GM19328 (cell line): ENCODE data around the gene RSPH1.
"Not testable (repeated sequence)": the region's sequence is repeated elsewhere in the genome, so short reads cannot be mapped to it uniquely, and the experiment has no call there.

Experiments used
- ATAC-seq: cut with Tn5 transposase; IDR thresholded peaks from one replicate; pipeline ENCODE4 v1.9.1; 2021; ENCODE audit warnings: mild to moderate bottlenecking, moderate library complexity; ENCODE audit not compliant: unreplicated experiment

RSPH1 gene

DNA sequence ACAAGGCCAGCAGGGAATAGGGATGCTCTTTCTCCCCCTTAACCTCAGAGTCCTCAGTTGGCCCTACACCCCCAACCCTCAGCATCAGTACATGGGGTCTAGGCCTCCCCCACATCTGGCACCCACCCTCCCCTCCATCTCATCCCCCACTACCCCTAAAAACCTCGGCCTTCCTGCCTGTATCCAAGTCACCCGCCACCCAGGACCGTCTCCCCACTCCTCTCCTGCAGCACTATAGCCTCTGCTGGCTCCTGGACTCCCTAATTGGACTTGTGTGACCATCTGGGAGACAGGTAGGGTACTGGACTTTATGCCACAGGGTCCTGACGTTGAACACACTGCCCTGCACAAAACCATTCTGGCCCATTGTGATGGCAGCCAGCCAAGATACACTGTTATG is 6.0 kb downstream of the RSPH1 start:
- ATAC-seq, result no peak

DNA sequence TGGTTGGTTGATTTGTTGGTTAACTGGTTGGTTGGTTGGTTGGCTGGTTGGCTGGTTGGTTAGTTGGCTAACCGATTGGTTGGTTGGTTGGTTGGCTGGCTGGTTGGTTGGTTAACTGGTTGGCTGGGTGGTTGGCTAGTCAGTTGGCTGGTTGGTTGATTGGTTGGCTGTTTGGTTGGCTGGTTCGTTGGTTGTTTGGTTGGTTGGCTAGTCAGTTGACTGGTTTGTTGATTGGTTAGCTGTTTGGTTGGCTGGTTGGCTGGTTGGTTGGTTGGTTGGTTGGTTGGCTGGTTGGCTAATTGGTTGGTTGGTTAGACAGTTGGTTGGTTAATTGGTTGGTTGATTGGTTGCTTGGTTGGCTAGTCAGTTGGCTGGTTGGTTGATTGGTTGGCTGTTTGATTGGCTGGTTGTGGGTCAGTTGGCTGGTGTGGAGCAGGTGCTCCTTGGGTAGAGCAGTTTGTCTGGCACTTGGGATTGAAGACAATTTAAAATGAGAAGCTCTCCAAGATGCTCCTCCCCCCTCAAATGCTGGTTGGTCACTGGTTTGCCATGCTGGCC is 6.9 kb downstream of the RSPH1 start:
- ATAC-seq, result no peak

DNA sequence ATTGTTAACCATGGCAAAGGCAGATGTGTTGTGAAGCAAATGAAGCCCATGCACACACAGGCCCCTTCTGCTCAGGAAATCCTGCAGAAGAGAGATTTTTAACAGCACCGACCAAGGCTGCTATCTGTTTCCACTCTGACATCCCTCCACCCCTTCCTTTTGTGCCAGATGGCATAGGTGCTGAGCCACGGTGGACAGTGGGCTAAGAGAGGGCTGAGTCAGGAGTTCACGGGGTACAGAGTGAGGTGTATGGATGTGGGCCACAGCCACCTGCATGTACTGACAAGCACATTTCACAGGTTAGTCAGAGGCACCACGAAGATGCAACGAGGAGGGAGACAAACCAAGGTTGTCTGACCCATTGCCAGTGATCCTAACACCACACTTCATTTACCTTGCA is 9.5 kb downstream of the RSPH1 start:
- no peak for ATAC-seq

DNA sequence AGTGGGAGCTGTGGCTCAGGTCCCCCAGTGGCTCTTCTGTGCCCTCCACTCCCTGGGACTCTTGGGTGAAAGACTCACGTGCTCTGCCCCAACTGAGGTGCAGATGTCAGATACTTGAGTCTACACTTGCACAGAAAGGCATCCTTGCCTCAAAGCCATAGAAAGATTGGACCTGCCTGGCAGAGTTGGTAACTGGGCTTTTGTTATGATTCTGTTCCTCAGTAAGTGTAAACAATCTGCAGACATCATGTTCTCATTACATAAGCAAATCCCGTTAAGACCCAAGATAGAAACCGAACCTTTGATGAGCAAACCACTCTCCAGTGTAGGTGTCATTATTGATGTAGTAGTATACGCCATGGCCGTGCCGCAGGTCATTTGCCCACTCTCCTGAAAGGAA is 10.0 kb downstream of the RSPH1 start:
- no peak for ATAC-seq

DNA sequence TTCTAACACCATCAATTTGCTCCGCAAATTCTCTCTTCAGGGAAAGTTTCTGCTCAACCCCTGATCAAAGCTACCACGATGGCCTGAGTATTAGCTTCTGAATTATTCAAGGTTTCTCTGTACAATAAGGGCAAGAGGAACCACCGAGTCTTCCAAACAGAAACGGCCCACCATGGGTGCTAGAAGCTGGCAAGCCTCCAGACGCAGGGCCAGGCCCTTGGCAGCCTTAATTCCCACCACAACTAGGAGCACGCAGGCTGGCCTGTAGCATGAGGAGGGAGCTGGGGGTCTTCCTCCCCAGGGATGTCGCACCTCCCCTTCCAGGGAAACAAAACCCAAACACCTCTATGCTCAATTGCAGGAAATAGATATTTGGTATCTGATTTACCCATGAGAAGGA is 11.1 kb downstream of the RSPH1 start:
- ATAC-seq, result no peak

DNA sequence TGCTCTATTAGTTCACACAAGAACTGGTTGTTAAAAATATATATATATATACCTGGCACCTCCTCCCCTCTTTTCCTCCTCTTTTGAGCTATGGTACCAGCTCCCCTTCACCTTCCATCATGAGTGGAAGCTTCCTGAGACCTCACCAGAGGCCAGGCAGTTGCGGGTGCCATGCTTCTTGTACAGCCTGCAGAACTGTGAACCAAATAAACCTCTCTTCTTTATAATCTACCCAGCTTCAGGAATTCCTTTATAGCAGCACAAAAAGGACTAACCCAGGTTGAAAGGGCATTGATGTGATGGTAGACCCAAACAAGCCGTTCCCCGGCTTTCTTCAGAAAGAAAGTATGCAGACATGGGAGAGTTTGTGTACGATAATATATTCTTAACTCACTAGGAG is 14.9 kb downstream of the RSPH1 start:
- no peak for ATAC-seq

DNA sequence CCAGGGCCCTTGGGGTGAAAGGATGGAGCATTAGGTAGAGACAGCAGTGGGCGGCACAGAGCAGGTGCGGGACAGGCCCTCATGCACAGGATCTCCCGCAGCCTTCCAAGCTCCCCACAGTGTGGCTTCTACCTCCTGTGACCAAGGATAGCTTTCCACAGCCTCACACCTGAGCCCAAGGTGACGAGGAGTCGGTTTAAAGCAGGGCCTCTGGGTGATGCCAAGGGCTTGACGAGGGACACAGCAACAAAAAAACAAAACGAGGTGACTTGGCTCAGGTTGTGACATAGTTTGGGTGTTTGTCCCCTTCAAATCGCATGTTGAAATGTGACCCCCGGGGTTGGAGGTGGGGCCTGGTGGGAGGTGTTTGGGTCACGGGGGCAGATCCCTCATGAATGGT is 15.3 kb downstream of the RSPH1 start:
- no peak for ATAC-seq

DNA sequence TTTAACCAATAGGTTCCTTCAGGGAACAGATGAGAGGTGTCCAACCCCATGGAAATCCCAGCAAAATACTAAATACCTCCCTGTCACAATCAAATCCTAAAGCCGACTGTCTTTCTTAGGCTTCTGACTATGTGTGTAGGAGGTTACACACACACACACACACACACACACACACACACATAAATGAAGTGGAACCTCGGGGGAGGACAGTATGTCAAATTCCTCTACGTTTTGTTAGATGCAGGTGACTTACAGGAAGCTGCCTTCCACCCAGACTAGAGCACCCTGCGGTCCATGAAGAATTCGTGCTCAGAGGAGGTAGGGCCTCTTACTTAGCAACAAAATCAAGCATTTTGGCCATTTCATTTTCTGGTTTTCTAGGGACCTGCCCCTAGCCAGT is 16.4 kb downstream of the RSPH1 start:
- no peak for ATAC-seq

DNA sequence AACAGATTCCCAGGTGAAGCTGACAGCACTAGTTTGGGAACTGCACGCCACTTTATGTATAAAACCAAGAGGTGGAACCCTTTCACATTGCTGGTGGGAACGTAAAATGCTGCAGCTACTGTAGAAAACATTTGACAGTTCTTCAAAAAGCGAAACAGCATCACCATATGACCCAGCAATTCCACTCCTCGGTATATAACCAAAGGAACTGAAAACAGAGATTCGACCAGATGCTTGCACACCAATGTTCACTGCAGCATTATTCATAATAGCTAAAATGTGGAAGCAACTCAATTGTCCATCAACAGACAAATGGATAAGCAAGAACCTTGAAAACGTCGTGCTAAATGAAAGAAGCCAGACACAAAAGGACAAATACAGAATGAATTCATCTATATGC is 17.5 kb downstream of the RSPH1 start:
- ATAC-seq, result no peak

DNA sequence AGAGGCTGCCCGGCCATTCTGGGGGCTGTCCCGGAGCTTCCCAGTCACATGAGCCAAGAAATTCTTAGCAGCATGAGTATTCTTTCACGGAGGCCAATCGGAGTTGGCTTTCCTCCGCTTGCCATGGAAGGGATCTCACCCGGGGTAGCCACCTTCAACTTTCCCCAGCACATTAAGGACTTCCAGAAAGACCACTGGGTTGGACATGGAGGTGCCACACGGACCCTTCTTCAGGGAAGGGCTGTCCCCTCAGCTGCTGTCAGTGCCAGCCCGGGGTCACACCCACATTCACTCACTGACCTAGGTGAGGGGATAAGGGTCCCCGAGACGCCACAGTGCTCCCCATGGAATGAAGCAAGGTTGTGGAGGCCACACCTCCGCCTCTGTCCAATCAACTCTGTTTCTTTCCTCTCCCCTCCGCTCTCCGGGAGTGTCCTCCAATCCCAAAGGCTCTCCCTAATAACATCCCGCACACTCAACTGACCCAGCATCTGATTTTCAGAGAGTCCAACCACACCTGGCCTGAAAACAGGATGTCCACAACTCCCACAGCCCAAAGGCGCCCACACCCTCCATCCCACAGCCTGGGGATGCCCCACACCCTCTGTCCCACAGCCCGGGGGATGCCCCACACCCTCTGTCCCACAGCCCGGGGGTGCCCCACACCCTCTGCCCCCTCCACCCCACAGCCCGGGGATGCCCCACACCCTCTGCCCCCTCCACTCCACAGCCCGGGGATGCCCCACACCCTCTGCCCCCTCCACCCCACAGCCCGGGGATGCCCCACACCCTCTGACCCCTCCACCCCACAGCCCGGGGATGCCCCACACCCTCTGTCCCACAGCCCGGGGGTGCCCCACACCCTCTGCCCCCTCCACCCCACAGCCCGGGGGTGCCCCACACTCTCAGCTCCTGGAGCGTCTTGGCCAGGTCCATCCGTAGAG is 19.4 kb downstream of the RSPH1 start:
- ATAC-seq, result no peak

DNA sequence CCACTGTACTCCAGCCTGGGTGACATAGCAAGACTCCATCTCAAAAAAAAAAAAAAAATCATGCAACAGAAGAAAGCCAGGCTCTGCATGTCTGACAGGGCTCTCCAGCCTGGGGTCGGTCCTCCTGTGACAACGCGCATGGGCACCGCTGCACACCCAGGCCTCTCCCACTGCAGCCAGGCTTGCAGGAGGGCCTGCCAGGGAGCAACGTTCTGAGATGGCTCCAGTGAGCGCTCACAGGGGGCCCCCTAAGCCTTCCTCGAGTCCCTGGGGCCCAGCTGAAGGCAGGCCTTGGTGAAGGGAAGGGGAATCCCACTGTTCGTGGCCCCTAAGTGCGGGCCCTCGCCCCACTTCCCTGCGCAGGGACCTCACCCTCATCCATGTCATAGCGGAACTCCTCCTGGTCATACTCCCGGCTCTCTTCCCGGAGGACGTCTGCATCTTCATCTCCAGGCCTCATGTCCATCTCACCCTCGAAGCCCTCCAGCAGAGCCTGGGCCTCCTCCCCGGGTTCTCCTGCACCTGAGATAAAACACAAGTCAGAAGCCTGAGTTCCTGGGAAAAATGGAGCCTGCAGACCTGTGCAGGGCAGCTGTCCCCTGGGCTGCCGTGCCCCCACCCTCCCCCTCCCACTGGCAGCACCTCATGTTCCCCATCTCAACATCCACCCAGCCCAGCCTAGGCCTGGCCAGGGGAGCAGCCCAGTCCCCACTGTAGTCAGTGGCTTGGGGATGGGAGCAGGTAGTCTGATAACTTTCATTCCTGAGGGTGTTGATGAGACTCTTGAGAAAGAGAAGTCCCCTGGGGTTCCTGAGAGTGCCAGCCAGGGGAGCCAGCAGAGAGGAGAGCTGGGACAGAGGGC is 20.3 kb downstream of the RSPH1 start:
- ATAC-seq, result no peak

DNA sequence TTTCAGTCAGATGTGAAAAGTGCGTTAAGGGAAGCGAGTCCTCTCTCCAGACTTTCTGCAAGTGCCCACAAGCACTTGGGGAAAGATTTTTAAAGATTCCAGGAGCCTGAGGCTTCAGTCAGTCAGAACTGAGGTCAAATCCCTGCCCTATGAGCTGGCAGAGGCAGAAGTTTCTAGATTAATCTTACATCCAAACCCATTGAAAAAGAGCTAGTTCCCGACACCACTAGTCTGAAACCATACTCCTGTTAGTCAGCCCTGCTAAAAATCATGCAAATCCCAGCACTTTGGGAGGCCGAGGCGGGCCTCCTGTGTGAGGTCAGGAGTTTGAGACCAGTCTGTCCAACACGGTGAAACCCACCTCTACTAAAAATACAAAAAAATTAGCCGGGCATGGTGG is 21.0 kb downstream of the RSPH1 start:
- ATAC-seq, result no peak

DNA sequence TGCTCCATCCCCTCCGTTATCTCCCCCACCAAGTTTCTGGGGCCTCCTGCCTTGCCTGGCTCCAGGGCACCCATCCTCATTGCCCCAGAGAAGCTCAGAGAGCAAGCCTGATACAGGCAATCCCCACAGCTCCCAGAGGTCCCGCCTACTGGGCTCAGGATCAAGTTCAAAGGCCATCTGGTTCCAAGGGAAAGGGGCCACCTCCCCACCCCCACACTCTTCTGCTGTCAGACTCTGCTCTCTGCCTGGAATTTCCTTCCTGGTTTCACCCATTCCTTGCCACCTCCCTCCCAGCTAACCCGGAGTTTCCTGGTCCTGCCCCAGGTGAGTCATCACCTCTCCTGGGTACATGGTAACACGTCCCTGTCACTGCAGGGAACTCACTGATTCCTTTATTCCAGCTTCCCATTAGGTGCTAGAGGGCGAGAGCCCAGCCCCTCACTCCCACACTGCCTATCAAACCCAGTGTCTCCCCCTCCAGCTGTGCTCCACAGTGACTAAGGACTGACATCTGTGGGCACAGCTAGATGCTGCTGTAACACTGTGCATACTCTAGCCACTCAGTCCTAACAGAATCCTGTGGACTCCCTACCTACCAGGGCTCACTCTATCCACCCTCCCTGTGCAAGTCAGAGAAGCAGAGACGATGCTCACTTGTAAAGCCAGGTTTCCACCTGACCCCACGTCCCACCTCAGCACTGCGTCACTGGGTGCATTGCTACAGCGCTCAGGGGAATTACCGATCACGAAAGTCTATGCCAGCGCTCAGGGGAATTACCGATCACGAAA is 21.8 kb downstream of the RSPH1 start:
- ATAC-seq, result no peak

DNA sequence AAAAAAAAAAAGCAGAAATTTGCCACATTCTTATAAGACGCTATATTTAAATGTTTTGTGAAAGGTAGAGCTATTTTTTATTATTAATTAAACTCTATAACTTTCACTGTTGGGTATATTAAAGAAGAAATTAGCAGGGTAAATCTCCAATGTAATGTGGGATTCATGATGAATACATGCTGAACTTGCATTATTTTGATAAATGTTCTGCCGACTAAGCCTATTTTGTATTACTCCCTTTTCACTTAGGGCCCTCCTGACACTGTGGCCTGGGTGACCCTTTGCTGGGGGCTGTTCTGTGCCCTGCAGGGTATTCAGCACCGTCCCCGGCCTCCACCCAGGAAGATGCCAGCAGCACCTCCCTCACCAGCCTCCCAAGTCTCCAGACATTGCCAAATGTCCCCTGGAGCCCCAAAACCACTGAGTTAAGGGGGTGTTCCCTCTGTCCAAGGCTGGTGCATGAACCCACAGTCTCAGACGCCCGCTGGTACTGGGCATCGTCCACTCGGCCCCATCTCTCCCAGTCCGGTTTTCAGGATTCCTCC is 22.5 kb downstream of the RSPH1 start:
- ATAC-seq, result no peak

DNA sequence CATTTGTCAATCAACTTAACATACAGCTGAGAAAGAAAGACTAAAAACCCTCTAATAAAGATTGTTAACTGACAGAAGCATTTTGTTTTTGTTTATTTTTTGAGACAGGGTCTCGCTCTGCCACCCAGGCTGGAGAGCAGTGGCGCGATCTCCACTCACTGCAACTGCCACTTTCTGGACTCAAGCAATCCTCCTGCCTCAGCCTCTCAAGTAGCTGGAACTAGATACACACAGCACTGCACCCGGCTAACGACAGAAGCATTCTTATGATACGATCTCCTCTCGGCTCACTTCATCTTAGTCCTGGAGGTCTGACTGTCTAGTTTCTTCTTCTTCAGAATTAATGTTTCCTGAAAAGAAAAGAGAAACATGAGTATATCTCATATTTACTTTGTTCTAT is 23.5 kb downstream of the RSPH1 start:
- no peak for ATAC-seq

DNA sequence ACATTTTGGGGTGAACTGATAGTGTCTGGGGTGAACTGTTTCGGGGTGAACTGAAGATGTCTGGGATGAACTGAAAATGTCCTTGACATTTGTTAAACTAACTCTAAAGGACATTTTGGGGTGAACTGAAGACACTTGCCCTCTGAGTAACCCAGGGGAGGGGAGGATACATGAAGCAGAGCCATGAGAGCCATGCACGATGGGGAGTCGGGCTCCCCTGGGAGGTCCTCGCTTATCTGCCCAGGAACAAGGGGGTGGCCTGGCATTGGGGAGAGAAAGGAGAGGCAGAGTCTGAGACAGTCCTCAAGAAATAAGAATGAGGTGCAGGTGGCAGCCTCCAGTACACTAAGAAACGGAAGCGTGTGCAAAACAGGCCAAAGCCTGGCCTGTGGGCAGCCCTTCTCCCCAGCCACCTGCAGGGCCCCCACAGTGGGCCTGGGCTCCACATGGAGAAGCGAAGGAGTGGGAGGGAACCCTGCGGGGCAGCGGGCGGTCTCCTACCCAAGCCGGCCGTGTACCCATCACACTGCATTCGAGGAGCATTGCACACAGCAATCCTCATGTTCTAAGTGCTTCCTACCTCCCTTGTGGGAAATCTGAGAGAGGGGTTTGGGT is 24.2 kb downstream of the RSPH1 start:
- no peak for ATAC-seq

DNA sequence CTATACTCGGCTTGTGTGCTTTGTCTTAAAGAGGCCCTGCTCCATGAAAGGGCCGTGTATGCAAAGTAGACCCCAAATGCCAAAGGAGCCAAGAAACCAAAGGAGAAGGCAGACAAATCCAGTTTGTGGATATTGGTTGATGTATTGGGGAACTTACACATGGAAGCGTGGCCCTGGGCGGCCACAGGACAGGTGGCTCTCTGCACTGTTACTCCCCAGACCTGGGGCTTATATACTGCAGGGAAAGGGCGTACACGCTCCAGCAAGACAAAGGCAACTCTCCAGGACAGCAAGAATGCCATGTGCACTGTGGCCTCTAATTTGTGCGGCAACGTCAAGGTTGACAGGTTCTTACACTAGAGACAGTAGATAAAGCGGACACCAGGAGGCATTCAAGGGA is 24.8 kb downstream of the RSPH1 start:
- no peak for ATAC-seq

DNA sequence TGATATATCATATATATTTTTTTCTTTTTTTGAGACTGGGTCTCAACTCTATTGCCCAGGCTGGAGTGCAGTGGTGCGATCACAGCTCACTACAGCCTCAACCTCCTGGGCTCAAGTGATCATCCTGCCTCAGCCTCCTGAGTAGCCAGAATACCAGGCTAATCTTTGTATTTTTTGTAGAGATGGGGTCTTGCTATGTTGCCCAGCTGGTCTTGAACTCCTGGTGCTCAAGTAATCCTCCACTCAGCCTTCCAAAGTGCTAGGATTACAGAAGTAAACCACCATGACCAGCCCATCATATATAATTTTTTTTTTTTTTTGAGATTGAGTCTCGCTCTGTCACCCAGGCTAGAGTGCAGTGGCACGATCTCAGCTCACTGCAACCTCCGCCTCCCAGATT is 26.3 kb downstream of the RSPH1 start:
- not testable (repeated sequence) for ATAC-seq

DNA sequence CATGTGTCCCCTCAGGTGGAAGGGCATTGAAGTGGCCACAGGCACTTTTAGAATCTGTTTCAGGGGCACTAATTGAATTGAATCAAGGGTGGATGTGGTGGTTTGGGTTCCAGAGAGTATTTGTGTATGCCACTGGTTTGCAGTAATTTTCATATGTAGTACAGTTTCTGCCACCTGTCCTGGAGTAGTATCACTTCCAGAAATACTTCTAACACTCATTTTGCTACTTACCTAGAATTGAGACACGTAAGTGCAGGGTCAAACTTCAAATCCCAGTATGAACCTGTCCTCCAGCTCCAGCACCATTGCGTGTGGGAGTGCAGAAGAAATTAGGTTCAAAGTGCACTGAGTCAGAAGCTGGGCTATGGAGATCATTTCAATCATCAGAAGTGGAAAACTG is 26.8 kb downstream of the RSPH1 start:
- no peak for ATAC-seq

DNA sequence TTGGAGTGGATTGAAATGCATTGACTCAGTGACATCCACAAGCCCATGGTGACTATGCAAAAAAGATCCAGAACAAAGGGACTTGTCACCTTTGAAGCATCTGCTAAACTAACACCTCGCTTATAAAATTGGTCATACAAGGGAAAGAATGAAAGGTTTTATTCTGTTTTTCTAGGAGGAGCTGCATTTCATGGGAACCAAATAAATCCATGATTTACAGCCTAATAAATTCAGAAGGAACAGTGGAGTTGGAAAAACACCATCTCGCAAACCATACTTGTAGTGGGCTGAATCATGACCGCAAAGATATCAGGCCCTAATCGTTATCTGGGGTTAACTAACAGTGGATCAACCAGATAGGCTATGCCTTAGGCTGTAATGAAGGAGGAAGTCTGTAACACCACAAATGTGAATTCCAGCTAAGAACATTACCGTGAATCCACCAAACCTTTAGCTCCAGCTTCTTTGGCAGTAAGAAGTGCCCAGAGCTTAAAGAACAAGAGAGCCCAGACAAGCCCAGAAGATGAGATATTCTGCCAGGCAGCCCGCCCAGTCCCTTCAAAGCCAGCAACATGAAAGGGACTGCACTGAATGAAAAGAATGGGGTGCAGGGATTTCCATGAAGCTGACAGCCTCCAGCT is 27.4 kb downstream of the RSPH1 start:
- no peak for ATAC-seq
